ENCODE data around the gene DENND2D.

DENND2D gene

GRCh38 chr1:111214884-111215283 lies 14.4 kb upstream of the DENND2D start:
- H3K27me3 ChIP-seq (replicated peaks): peaks cover 2% of the 10 kb centered on the region
- in situ Hi-C loops (cut with HindIII; ENCODE audit: low pct_ligation_motif_present, low sequenced_read_pairs): loop anchor here (25.0 kb wide), 1 partner anchor 197 kb away; no protein-coding TSS in a partner anchor
- no peak for DNase-seq
- H3K27ac ChIP-seq: no peak overlapping the region
- H3K36me3 ChIP-seq (replicated peaks): no peaks in the 10 kb centered on the region
- no peak for TF ChIP-seq CTCF (IDR thresholded peaks at IDR 0.05; ENCODE audit: low read depth, low read length, missing control alignments)
- no peak overlapping the region for H3K4me3 ChIP-seq (ENCODE audit: low read depth, low read length)

- H3K27ac ChIP-seq: no peak overlapping the region
- TF ChIP-seq CTCF (IDR thresholded peaks at IDR 0.05; ENCODE audit: low read depth, low read length, missing control alignments): no peak
- in situ Hi-C loops (cut with HindIII; ENCODE audit: low pct_ligation_motif_present, low sequenced_read_pairs): loop anchor here (25.0 kb wide), 1 partner anchor 198 kb away; no protein-coding TSS in a partner anchor
Measured at GRCh38 chr1:111214074-111214801, 13.8 kb upstream of the DENND2D start.

GRCh38 chr1:111213412-111213811 lies 13.0 kb upstream of the DENND2D start:
- Histone ChIP-seq H3K36me3 (replicated peaks) (no peaks in the 10 kb centered on the region), H3K27ac (no peak overlapping the region), H3K4me3 (ENCODE audit: low read depth, low read length) (no peak overlapping the region), H3K27me3 (replicated peaks) (peaks cover 2% of the 10 kb centered on the region)
- no peak for TF ChIP-seq CTCF (IDR thresholded peaks at IDR 0.05; ENCODE audit: low read depth, low read length, missing control alignments)
- no peak for DNase-seq
- in situ Hi-C loops (cut with HindIII; ENCODE audit: low pct_ligation_motif_present, low sequenced_read_pairs): loop anchor here (25.0 kb wide), 1 partner anchor 199 kb away; no protein-coding TSS in a partner anchor

More at GRCh38 chr1:111214074-111214801, 13.8 kb upstream of the DENND2D start:
- H3K27me3 ChIP-seq (replicated peaks): peaks cover 2% of the 10 kb centered on the region
- no peak overlapping the region for H3K4me3 ChIP-seq (ENCODE audit: low read depth, low read length)
- H3K36me3 ChIP-seq (replicated peaks): no peaks in the 10 kb centered on the region
- no peak for DNase-seq

- TF ChIP-seq CTCF (IDR thresholded peaks at IDR 0.05; ENCODE audit: low read depth, low read length, missing control alignments): no peak
- DNase-seq: no peak
- no peak overlapping the region for H3K27ac ChIP-seq
- H3K36me3 ChIP-seq (replicated peaks): no peaks in the 10 kb centered on the region
- H3K4me3 ChIP-seq (ENCODE audit: low read depth, low read length): no peak overlapping the region
- H3K27me3 ChIP-seq (replicated peaks): peaks cover 2% of the 10 kb centered on the region
- in situ Hi-C loops (cut with HindIII; ENCODE audit: low pct_ligation_motif_present, low sequenced_read_pairs): loop anchor here (25.0 kb wide), 1 partner anchor 200 kb away; no protein-coding TSS in a partner anchor
Measured at GRCh38 chr1:111212634-111213335, 12.3 kb upstream of the DENND2D start.

- Histone ChIP-seq H3K27me3 (replicated peaks) (peaks cover 2% of the 10 kb centered on the region), H3K4me3 (ENCODE audit: low read depth, low read length) (no peak overlapping the region), H3K36me3 (replicated peaks) (no peaks in the 10 kb centered on the region), H3K27ac (no peak overlapping the region)
- in situ Hi-C loops (cut with HindIII; ENCODE audit: low pct_ligation_motif_present, low sequenced_read_pairs): loop anchor here (25.0 kb wide), 1 partner anchor 200 kb away; no protein-coding TSS in a partner anchor
- no peak for TF ChIP-seq CTCF (IDR thresholded peaks at IDR 0.05; ENCODE audit: low read depth, low read length, missing control alignments)
- no peak for DNase-seq
Measured at GRCh38 chr1:111211921-111212320, 11.5 kb upstream of the DENND2D start.

Data from brain microvascular endothelial cell (primary cell).